NCI-H1105 treated with DMSO at 0.1 percent for 48 hours (cell line): ENCODE measurements around the gene PHC2.
A peak's percentile ranks its signal among the peaks of the same experiment; 100 is the strongest.

Experiments used
- DNase-seq: peaks from one replicate; lab custom pipeline; 2025; lab: John Stamatoyannopoulos, UW

PHC2 gene

GRCh38 chr1:33369764-33370163, 61.1 kb downstream of the PHC2 start:
- DNase-seq = no peak

- no peak for DNase-seq
Measured at GRCh38 chr1:33369081-33369480, 61.8 kb downstream of the PHC2 start.

- DNase-seq = no peak
Measured at GRCh38 chr1:33368431-33368830, 62.5 kb downstream of the PHC2 start.

- peak; percentile 67 for DNase-seq
Measured at GRCh38 chr1:33367485-33368405, 63.1 kb downstream of the PHC2 start.

GRCh38 chr1:33366762-33367484, 64.0 kb downstream of the PHC2 start:
- DNase-seq = no peak

- no peak for DNase-seq
Measured at GRCh38 chr1:33365560-33365997, 65.3 kb downstream of the PHC2 start.

GRCh38 chr1:33364565-33364918, 66.4 kb downstream of the PHC2 start:
- no peak for DNase-seq

GRCh38 chr1:33363470-33363861, 67.4 kb downstream of the PHC2 start:
- DNase-seq = peak; percentile 63

GRCh38 chr1:33363021-33363420, 67.9 kb downstream of the PHC2 start:
- DNase-seq = no peak

- no peak for DNase-seq
Measured at GRCh38 chr1:33361532-33362235, 69.2 kb downstream of the PHC2 start.

- DNase-seq = no peak
Measured at GRCh38 chr1:33360367-33360766, 70.5 kb downstream of the PHC2 start.

- DNase-seq = no peak
Measured at GRCh38 chr1:33359931-33360330, 71.0 kb downstream of the PHC2 start.

GRCh38 chr1:33358795-33359503, 71.9 kb downstream of the PHC2 start:
- DNase-seq = no peak

- DNase-seq = no peak
Measured at GRCh38 chr1:33358114-33358794, 72.6 kb downstream of the PHC2 start.

GRCh38 chr1:33357099-33357498, 73.8 kb downstream of the PHC2 start:
- DNase-seq = no peak

- no peak for DNase-seq
Measured at GRCh38 chr1:33354707-33355316, 76.1 kb downstream of the PHC2 start.

- no peak for DNase-seq
Measured at GRCh38 chr1:33353531-33353930, 77.4 kb downstream of the PHC2 start.

- no peak for DNase-seq
Measured at GRCh38 chr1:33351281-33351660, 79.6 kb downstream of the PHC2 start.

GRCh38 chr1:33350611-33351280, 80.1 kb downstream of the PHC2 start:
- no peak for DNase-seq
